ENCODE data around the gene HDAC2. TPM values are rescaled to one million over a fixed set of nuclear protein-coding genes. Genes with fewer than 3 reads are reported as not detected.
"Not testable (repeated sequence)": the region's sequence is repeated elsewhere in the genome, so short reads cannot be mapped to it uniquely, and the experiment has no call there.

HDAC2 gene
- total RNA-seq, 2 donors from 2014 or later = 71.6 to 85.9 TPM

- H3K27me3 Mint-ChIP-seq (ENCODE audit: low read depth) = peaks cover 15% of the 10 kb centered on the region
- H3K36me3 Mint-ChIP-seq (ENCODE audit: insufficient read depth in 2 of 2) = no peaks in the 10 kb centered on the region
- DNase-seq (no peak), ATAC-seq (replicated peaks in 1 of 2) (no peak)
- no peaks in the 10 kb centered on the region for H3K9me3 Mint-ChIP-seq
- H3K4me1 Mint-ChIP-seq (ENCODE audit: low read depth) = peaks cover 5% of the 10 kb centered on the region
- H3K27ac Mint-ChIP-seq = no peak overlapping the region
- no peak overlapping the region for H3K4me3 Mint-ChIP-seq
Measured at GRCh38 chr6:113997116-113997515, 26.2 kb upstream of the HDAC2 start.

- no peak for ATAC-seq (replicated peaks in 1 of 2)
- DNase-seq = no peak
- Mint-ChIP-seq H3K27me3 (ENCODE audit: low read depth) (no peaks in the 10 kb centered on the region), H3K36me3 (ENCODE audit: insufficient read depth in 2 of 2) (no peaks in the 10 kb centered on the region), H3K9me3 (no peaks in the 10 kb centered on the region), H3K27ac (no peak overlapping the region), H3K4me1 (ENCODE audit: low read depth) (peaks cover 5% of the 10 kb centered on the region), H3K4me3 (no peak overlapping the region)
Measured at GRCh38 chr6:113995634-113996033, 24.7 kb upstream of the HDAC2 start.

- Mint-ChIP-seq H3K4me1 (ENCODE audit: low read depth) (peaks cover 5% of the 10 kb centered on the region), H3K36me3 (ENCODE audit: insufficient read depth in 2 of 2) (no peaks in the 10 kb centered on the region), H3K27ac (no peak overlapping the region), H3K4me3 (no peak overlapping the region), H3K27me3 (ENCODE audit: low read depth) (no peaks in the 10 kb centered on the region), H3K9me3 (peaks cover 0 to 1% of the 10 kb centered on the region in 2 donors)
- ATAC-seq (replicated peaks in 1 of 2) = peak in 1 of 2 donors; percentile 65
- DNase-seq = peak in 1 of 2 donors; percentile 17
Measured at GRCh38 chr6:113994934-113995342, 24.0 kb upstream of the HDAC2 start.

GRCh38 chr6:113989675-113990074 lies 18.7 kb upstream of the HDAC2 start:
- peaks cover 0 to 4% of the 10 kb centered on the region in 2 donors for H3K9me3 Mint-ChIP-seq
- H3K4me3 Mint-ChIP-seq = no peak overlapping the region
- H3K4me1 Mint-ChIP-seq (ENCODE audit: low read depth) = no peaks in the 10 kb centered on the region
- no peaks in the 10 kb centered on the region for H3K27me3 Mint-ChIP-seq (ENCODE audit: low read depth)
- ATAC-seq (replicated peaks in 1 of 2) (no peak), DNase-seq (no peak)
- H3K36me3 Mint-ChIP-seq (ENCODE audit: insufficient read depth in 2 of 2) = no peaks in the 10 kb centered on the region
- no peak overlapping the region for H3K27ac Mint-ChIP-seq

GRCh38 chr6:113982675-113983074 lies 11.7 kb upstream of the HDAC2 start:
- ATAC-seq (replicated peaks in 1 of 2); DNase-seq; H3K4me1 Mint-ChIP-seq (ENCODE audit: low read depth); H3K9me3 Mint-ChIP-seq; H3K27ac Mint-ChIP-seq; H3K36me3 Mint-ChIP-seq (ENCODE audit: insufficient read depth in 2 of 2); H3K27me3 Mint-ChIP-seq (ENCODE audit: low read depth); H3K4me3 Mint-ChIP-seq: not testable (repeated sequence)

GRCh38 chr6:113982055-113982550 lies 11.2 kb upstream of the HDAC2 start:
- Mint-ChIP-seq H3K4me3 (no peak overlapping the region), H3K36me3 (ENCODE audit: insufficient read depth in 2 of 2) (no peaks in the 10 kb centered on the region), H3K27me3 (ENCODE audit: low read depth) (no peaks in the 10 kb centered on the region), H3K27ac (no peak overlapping the region), H3K4me1 (ENCODE audit: low read depth) (no peaks in the 10 kb centered on the region), H3K9me3 (no peaks in the 10 kb centered on the region)
- DNase-seq (no peak), ATAC-seq (replicated peaks in 1 of 2) (no peak)

- no peaks in the 10 kb centered on the region for H3K27me3 Mint-ChIP-seq (ENCODE audit: low read depth)
- ATAC-seq (replicated peaks in 1 of 2) (peak; percentile 39 to 59), DNase-seq (peak in 1 of 2 donors; percentile 9)
- H3K27ac Mint-ChIP-seq = no peak overlapping the region
- no peaks in the 10 kb centered on the region for H3K36me3 Mint-ChIP-seq (ENCODE audit: insufficient read depth in 2 of 2)
- H3K4me1 Mint-ChIP-seq (ENCODE audit: low read depth) = no peaks in the 10 kb centered on the region
- H3K9me3 Mint-ChIP-seq = no peaks in the 10 kb centered on the region
- no peak overlapping the region for H3K4me3 Mint-ChIP-seq
Measured at GRCh38 chr6:113980937-113981554, 10.1 kb upstream of the HDAC2 start.

GRCh38 chr6:113979937-113980336 lies 9.0 kb upstream of the HDAC2 start:
- Mint-ChIP-seq H3K4me3 (no peak overlapping the region), H3K27me3 (ENCODE audit: low read depth) (no peaks in the 10 kb centered on the region)

GRCh38 chr6:113978084-113978675 lies 7.2 kb upstream of the HDAC2 start:
- no peak for ATAC-seq (replicated peaks in 1 of 2)
- Mint-ChIP-seq H3K27ac (no peak overlapping the region), H3K27me3 (ENCODE audit: low read depth) (no peaks in the 10 kb centered on the region), H3K4me1 (ENCODE audit: low read depth) (no peaks in the 10 kb centered on the region), H3K36me3 (ENCODE audit: insufficient read depth in 2 of 2) (no peaks in the 10 kb centered on the region), H3K9me3 (no peaks in the 10 kb centered on the region), H3K4me3 (no peak overlapping the region)
- DNase-seq = no peak

More at GRCh38 chr6:113979937-113980336, 9.0 kb upstream of the HDAC2 start:
- DNase-seq = no peak
- Mint-ChIP-seq H3K27ac (no peak overlapping the region), H3K9me3 (no peaks in the 10 kb centered on the region), H3K36me3 (ENCODE audit: insufficient read depth in 2 of 2) (no peaks in the 10 kb centered on the region), H3K4me1 (ENCODE audit: low read depth) (no peaks in the 10 kb centered on the region)
- no peak for ATAC-seq (replicated peaks in 1 of 2)

- Mint-ChIP-seq H3K4me1 (ENCODE audit: low read depth) (no peaks in the 10 kb centered on the region), H3K36me3 (ENCODE audit: insufficient read depth in 2 of 2) (no peaks in the 10 kb centered on the region), H3K4me3 (no peak overlapping the region), H3K27me3 (ENCODE audit: low read depth) (no peaks in the 10 kb centered on the region), H3K9me3 (no peaks in the 10 kb centered on the region), H3K27ac (no peak overlapping the region)
- ATAC-seq (replicated peaks in 1 of 2) = no peak
- DNase-seq = no peak
Measured at GRCh38 chr6:113976806-113977205, 5.9 kb upstream of the HDAC2 start.

GRCh38 chr6:113971741-113972140 lies 793 bp upstream of the HDAC2 start:
- no peak overlapping the region for H3K27ac Mint-ChIP-seq
- ATAC-seq (replicated peaks in 1 of 2) (no peak), DNase-seq (no peak)
- no peaks in the 10 kb centered on the region for H3K9me3 Mint-ChIP-seq
- peaks cover 0 to 1% of the 10 kb centered on the region in 2 donors for H3K36me3 Mint-ChIP-seq (ENCODE audit: insufficient read depth in 2 of 2)
- H3K4me3 Mint-ChIP-seq = peak overlapping the region; percentile 31 to 90
- H3K27me3 Mint-ChIP-seq (ENCODE audit: low read depth) = no peaks in the 10 kb centered on the region
- peaks cover 31% of the 10 kb centered on the region for H3K4me1 Mint-ChIP-seq (ENCODE audit: low read depth)

- Mint-ChIP-seq H3K36me3 (ENCODE audit: insufficient read depth in 2 of 2) (peaks cover 0 to 1% of the 10 kb centered on the region in 2 donors), H3K9me3 (no peaks in the 10 kb centered on the region), H3K27ac (peak overlapping the region; percentile 94), H3K4me1 (ENCODE audit: low read depth) (peaks cover 35% of the 10 kb centered on the region), H3K27me3 (ENCODE audit: low read depth) (no peaks in the 10 kb centered on the region), H3K4me3 (peak overlapping the region; percentile 90 to 94)
- ATAC-seq (replicated peaks in 1 of 2) (peak; percentile 42 to 61), DNase-seq (peak; percentile 59 to 71)
Measured at GRCh38 chr6:113969888-113970804, 802 bp downstream of the HDAC2 start.

GRCh38 chr6:113968472-113968871 lies 2.5 kb downstream of the HDAC2 start:
- no peaks in the 10 kb centered on the region for H3K9me3 Mint-ChIP-seq
- H3K4me1 Mint-ChIP-seq (ENCODE audit: low read depth) = peaks cover 35% of the 10 kb centered on the region
- peaks cover 0 to 1% of the 10 kb centered on the region in 2 donors for H3K36me3 Mint-ChIP-seq (ENCODE audit: insufficient read depth in 2 of 2)
- H3K27ac Mint-ChIP-seq = no peak overlapping the region
- ATAC-seq (replicated peaks in 1 of 2) (no peak), DNase-seq (no peak)
- H3K4me3 Mint-ChIP-seq = peak overlapping the region; percentile 90 to 94
- no peaks in the 10 kb centered on the region for H3K27me3 Mint-ChIP-seq (ENCODE audit: low read depth)
